Small intestine (tissue), 7 donors: Measurements from ENCODE around the gene GSTO1. TPM values are rescaled to one million over a fixed set of nuclear protein-coding genes. Genes with fewer than 3 reads are reported as not detected.
A peak's percentile ranks its signal among the peaks of the same experiment; 100 is the strongest.

Source experiments
- DNase-seq, 2 donors: peaks; one replicate each; pipeline versions ENCODE4 v3.0.0 to v3.0.0-alpha.2; 2013
- FAIRE-seq: peaks from 2 replicates; lab custom pipeline; 2012; peaks lifted over from hg19 to GRCh38; lab: Jason Lieb, UNC
- H3K27ac ChIP-seq, 3 donors: one replicate each; pipeline ENCODE4 v1.5.1; 2013; ENCODE audit warnings: low read length in 2 of 3, mild to moderate bottlenecking in 2 of 3, control low read depth in 1 of 3, inconsistent platforms in 1 of 3, low read depth in 1 of 3, moderate library complexity in 1 of 3
- H3K27me3 ChIP-seq, 3 donors: one replicate each; pipeline ENCODE4 v1.6.1; 2013; ENCODE audit warnings: low read length in 3 of 3, inconsistent platforms in 1 of 3; ENCODE audit not compliant: control insufficient read depth in 3 of 3, insufficient read depth in 3 of 3
- H3K36me3 ChIP-seq, 3 donors: one replicate each; pipeline ENCODE4 v1.6.1; 2013; ENCODE audit warnings: low read length in 3 of 3, inconsistent platforms in 1 of 3, low read depth in 1 of 3, mild to moderate bottlenecking in 1 of 3, moderate library complexity in 1 of 3; ENCODE audit not compliant: control insufficient read depth in 3 of 3, insufficient read depth in 2 of 3
- H3K4me1 ChIP-seq, 3 donors: one replicate each; pipeline ENCODE4 v1.6.1; 2013; ENCODE audit warnings: low read length in 2 of 3, inconsistent platforms in 1 of 3, low read depth in 1 of 3, mild to moderate bottlenecking in 1 of 3, moderate library complexity in 1 of 3; ENCODE audit not compliant: control insufficient read depth in 3 of 3, insufficient read depth in 2 of 3
- H3K4me3 ChIP-seq, 3 donors: one replicate each; pipeline ENCODE4 v1.5.1; 2013; ENCODE audit warnings: low read length in 3 of 3, control low read depth in 1 of 3, inconsistent platforms in 1 of 3, low read depth in 1 of 3, mild to moderate bottlenecking in 1 of 3, moderate library complexity in 1 of 3
- H3K9me3 ChIP-seq, 2 donors: one replicate each; pipeline ENCODE4 v1.6.1; 2013; ENCODE audit warnings: low read depth in 1 of 2, low read length in 1 of 2; ENCODE audit not compliant: control insufficient read depth in 2 of 2, insufficient read depth in 1 of 2
- WGBS, 3 donors: extraction: QIAGEN DNeasy Blood & Tissue Kit; methylation state at CpG; one replicate each; pipeline ENCODE4 v1.1.7; 2013; 5-methylcytosine and 5-hydroxymethylcytosine counted together
- polyA plus RNA-seq, 4 donors: library from polyadenylated mRNA; stranded (reverse) in 3 of 4; unstranded in 1 of 4; fragments of 200-250 nt in 3 of 4; fragments of 120-200 nt in 1 of 4; gene quantifications; one replicate each; pipeline versions ENCODE4 v1.2.1 to v1.2.3, GENCODE V29; 2013
- donor health status: healthy with polysubstance abuse.
- donor health status: control.
- donor health status: control.
- donor health status: Bipolar disorder and iron deficiency.
- donor health status: healthy.

The GSTO1 gene
- polyA plus RNA-seq, 4 donors, result 173 to 422 (median 223) TPM

DNA sequence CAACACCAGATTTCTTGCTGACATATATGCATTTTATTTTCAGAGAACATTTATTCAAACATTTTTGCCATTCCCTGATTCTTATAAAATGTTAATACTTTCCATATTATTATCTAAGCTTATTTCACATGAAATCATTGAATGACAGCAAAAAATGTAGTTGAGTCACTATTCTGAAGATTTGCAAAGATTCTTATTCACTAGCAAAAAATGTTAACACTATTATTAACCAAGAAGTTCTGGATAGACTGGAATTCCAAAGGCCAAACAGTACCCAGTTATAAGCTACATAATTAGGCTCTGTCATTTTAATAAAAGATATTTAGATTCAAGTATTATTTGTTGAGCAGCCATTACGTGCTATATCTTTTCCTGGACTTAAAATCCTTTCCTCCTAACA is 18.6 kb downstream of the GSTO1 start:
- Histone ChIP-seq H3K27me3 (peaks cover 0 to 3% (median 0%) of the 10 kb centered on the region in 3 donors), H3K4me1 (peaks cover 0 to 11% (median under 1%) of the 10 kb centered on the region in 3 donors), H3K4me3 (no peak overlapping the region), H3K36me3 (peaks cover 0 to 5% (median 0%) of the 10 kb centered on the region in 3 donors), H3K27ac (no peak overlapping the region), H3K9me3 (no peaks in the 10 kb centered on the region)
- FAIRE-seq (no peak), DNase-seq (no peak)
- 73 to 84% (median 77%) methylated on average over 1 of the region's 1 CpG for WGBS, 3 donors

DNA sequence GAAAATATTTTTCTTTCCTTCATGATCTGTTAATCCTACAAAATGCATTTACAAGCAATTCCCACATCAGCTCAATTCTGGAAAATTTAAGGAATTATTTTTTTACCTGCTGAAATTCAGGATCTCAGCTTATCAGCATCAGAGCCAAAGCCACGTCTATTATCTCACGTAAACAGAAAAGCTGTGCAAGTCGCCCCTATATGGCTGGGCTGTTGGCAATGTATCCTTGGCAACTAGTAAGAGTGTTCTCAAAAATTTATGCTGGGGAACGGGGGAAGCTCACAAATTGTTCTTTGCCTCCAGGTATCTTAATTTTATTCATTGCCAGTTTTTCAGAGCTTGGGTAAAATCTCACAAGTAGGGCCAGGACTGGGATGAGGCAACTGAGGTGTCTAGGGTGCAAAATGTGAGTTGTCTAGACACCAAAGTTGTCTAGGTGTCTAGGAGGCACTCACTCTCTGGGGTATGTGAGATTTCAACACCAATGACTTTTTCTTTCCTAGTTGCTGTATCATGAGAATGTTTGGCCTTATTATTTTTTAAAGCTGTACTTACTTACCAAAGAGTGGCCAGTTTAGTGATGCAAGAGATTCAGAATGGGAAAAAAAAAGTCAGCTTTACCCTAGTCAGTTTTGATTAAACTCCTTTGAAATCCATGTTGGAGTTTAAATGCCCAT is 19.3 kb downstream of the GSTO1 start:
- H3K4me3 ChIP-seq, result peak overlapping the region in 2 of 3 donors; percentile 49 to 65
- no peak overlapping the region for H3K27ac ChIP-seq
- H3K4me1 ChIP-seq, result peaks cover 0 to 9% (median 0%) of the 10 kb centered on the region in 3 donors
- 63 to 70% (median 63%) methylated on average over 4 of the region's 4 CpGs for WGBS, 3 donors
- peaks cover 0 to 3% (median 0%) of the 10 kb centered on the region in 3 donors for H3K27me3 ChIP-seq
- DNase-seq (no peak), FAIRE-seq (no peak)
- H3K9me3 ChIP-seq, result no peaks in the 10 kb centered on the region
- H3K36me3 ChIP-seq, result peaks cover 0 to 5% (median 0%) of the 10 kb centered on the region in 3 donors

DNA sequence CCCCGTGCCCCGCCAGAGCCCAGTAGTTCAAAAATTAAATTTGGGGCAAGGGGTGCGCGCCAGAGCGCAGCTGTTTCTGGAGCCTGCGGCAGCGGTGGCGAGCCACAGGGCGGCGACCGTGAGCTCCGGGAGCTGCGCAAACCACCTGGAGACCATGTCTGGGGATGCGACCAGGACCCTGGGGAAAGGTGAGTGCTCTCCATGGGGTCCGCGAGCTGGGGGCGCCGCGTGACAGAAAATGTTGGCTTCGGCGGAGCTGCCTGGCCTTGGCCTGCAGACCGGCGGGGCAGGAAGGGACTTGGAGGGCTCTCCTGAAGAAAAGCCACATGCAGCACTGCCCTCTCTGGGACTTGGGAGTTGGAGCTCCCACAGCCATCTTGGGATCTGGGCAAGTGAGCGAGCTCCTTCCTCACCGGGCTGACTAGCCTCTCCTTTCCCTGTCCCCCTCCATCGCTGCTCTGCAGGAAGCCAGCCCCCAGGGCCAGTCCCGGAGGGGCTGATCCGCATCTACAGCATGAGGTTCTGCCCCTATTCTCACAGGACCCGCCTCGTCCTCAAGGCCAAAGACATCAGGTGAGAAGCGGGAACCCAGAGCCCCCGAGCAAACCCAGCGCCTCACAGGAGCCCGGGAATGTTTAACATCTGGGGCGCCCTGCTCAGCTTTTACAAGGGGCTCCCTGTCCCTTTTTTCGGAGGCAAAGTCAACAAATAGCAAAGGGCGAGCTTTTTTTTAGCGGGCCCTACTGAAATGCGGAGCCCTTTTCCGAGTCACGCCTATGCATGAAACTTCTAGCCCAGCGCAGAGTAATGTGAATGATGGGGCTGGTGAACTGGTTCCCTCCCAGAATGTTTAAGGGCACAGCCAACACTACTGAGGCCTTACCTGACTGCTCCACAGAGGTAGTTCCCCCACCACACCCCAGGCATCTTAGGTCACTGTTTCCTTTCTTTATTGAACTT is 20.4 kb downstream of the GSTO1 start:
- Histone ChIP-seq H3K4me1 (peaks cover 0 to 9% (median 0%) of the 10 kb centered on the region in 3 donors), H3K27me3 (peaks cover 0 to 3% (median 0%) of the 10 kb centered on the region in 3 donors), H3K4me3 (peak overlapping the region in 2 of 3 donors; percentile 49 to 65), H3K9me3 (no peaks in the 10 kb centered on the region), H3K27ac (peak overlapping the region in 1 of 3 donors; percentile 66), H3K36me3 (peaks cover 0 to 14% (median 0%) of the 10 kb centered on the region in 3 donors)
- FAIRE-seq (no peak), DNase-seq (peak; percentile 58 to 92)
- WGBS, 3 donors, result 12 to 18% (median 15%) methylated on average over 42 of the region's 42 CpGs

DNA sequence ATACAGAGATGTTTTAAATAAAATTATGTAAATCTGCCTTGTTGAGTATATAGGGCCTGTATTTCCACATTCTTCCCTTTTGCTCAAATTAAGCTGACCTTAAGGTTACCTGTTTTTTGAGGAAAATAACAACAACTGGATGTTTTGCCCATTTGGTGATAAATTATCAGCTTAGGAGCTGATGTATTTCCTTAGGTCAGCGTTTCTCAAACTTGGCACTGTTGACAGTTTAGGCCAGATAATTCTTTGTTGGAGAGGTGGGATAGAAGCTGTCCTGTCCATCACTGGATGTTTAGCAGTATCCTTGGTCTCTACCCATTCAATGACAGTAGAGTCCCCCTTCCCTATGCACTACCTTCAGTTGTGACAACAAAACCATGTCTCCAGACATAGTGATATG is 21.5 kb downstream of the GSTO1 start:
- WGBS, 3 donors, result 58 to 78% (median 59%) methylated on average over 1 of the region's 1 CpG
- Histone ChIP-seq H3K4me1 (peaks cover 0 to 9% (median 0%) of the 10 kb centered on the region in 3 donors), H3K27ac (no peak overlapping the region), H3K4me3 (no peak overlapping the region), H3K9me3 (no peaks in the 10 kb centered on the region), H3K36me3 (peaks cover 0 to 14% (median 0%) of the 10 kb centered on the region in 3 donors), H3K27me3 (peaks cover 0 to 3% (median 0%) of the 10 kb centered on the region in 3 donors)
- DNase-seq, result no peak
- FAIRE-seq, result no peak

DNA sequence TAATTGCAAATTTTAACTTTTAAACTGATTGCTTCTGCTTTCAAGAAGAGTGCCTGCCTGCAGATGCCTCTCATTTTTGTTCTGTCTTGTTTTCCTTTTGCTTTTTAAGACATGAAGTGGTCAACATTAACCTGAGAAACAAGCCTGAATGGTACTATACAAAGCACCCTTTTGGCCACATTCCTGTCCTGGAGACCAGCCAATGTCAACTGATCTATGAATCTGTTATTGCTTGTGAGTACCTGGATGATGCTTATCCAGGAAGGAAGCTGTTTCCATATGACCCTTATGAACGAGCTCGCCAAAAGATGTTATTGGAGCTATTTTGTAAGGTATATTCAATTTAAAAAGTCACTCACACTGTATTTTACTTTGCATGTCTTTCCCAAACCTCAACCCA is 23.1 kb downstream of the GSTO1 start:
- no peak overlapping the region for H3K4me3 ChIP-seq
- H3K27me3 ChIP-seq, result peaks cover 0 to 3% (median 0%) of the 10 kb centered on the region in 3 donors
- DNase-seq (peak in 1 of 2 donors; percentile 31), FAIRE-seq (no peak)
- peaks cover 0 to 9% (median 0%) of the 10 kb centered on the region in 3 donors for H3K4me1 ChIP-seq
- no peak overlapping the region for H3K27ac ChIP-seq
- H3K9me3 ChIP-seq, result no peaks in the 10 kb centered on the region
- peaks cover 0 to 14% (median 0%) of the 10 kb centered on the region in 3 donors for H3K36me3 ChIP-seq
- 22 to 67% (median 49%) methylated on average over 2 of the region's 2 CpGs for WGBS, 3 donors

DNA sequence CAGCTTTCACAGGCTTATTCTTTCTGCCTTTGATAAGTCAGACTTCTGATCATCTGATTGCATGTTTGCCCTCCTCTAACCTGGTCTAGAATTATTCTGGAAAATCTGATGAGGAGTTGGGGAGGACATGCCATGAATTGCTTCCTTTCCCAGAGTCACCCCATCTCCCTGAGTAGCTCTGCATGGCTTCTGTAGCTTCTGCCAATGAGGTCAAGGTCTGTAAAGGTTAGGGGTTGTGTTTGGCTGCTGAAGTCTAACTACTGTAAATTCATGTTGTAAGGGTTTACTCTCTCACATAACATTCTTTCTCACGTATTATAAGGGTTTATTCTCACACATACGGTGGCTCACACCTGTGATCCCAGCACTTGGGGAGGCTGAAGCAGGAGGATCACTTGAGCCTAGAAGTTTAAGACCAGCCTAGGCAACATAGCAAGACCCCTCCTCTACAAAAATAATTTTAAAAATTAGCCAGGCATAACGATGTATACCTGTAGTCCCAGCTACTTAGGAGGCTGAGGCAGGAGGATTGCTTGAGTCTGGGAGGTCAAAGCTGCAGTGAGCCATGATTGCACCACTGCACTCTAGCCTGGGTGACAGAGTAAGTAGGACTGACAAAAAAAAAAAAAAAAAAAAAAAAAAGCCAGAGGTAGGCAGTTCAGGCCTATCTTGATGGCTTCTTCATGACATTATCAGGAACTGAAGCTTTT is 25.0 kb downstream of the GSTO1 start:
- H3K4me1 ChIP-seq, result peaks cover 0 to 5% (median 0%) of the 10 kb centered on the region in 3 donors
- FAIRE-seq, result no peak
- 93 to 96% (median 93%) methylated on average over 3 of the region's 3 CpGs for WGBS, 3 donors

DNA sequence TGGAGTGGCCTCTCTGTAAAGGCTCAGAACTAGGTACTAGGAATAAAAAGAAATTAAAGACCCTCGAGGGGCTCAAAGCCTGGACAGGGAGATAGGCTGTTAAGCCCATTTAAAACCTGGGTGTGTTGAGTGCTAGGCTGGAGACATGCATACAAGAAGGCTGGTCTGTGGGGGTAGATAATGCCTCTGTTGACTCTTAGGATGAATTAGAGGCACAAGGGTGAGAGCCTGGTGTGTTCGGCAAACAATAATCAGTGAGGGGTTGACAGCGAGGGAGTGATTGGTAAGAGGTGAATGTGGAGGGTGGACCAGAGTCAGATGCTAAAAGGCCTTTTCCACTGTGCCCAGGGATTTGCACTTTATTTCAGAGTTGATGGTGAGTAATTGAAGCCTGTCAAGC is 27.0 kb downstream of the GSTO1 start:
- FAIRE-seq, result no peak
- no peak for DNase-seq

More for the DNA sequence above, 25.0 kb downstream of the GSTO1 start:
- Histone ChIP-seq H3K4me3 (no peak overlapping the region), H3K9me3 (no peaks in the 10 kb centered on the region), H3K27ac (no peak overlapping the region), H3K36me3 (peaks cover 0 to 17% (median 0%) of the 10 kb centered on the region in 3 donors), H3K27me3 (peaks cover 0 to 3% (median 0%) of the 10 kb centered on the region in 3 donors)
- DNase-seq, result no peak

More for the DNA sequence above, 27.0 kb downstream of the GSTO1 start:
- no peaks in the 10 kb centered on the region for H3K4me1 ChIP-seq
- H3K27me3 ChIP-seq, result no peaks in the 10 kb centered on the region
- no peaks in the 10 kb centered on the region for H3K9me3 ChIP-seq
- peaks cover 0 to 24% (median 0%) of the 10 kb centered on the region in 3 donors for H3K36me3 ChIP-seq
- no peak overlapping the region for H3K4me3 ChIP-seq
- WGBS, 3 donors, result 83 to 90% (median 90%) methylated on average over 3 of the region's 3 CpGs
- no peak overlapping the region for H3K27ac ChIP-seq
